HepG2 (cell line): Measurements from ENCODE around the gene RHOBTB1.

ENCODE experiments used
- ATF6 ChIP-seq: sonication (generic); formaldehyde crosslinking; conservative IDR thresholded peaks from 2 replicates; pipeline ENCODE4 v1.4.0; 2020; ENCODE audit warnings: missing genetic modification reagents
- BHLHE40 ChIP-seq: IDR thresholded peaks from 2 replicates; pipeline ENCODE4 v1.6.1; 2011; ENCODE audit warnings: low read length, improper control_type of control experiment
- CBFB ChIP-seq: sonication (generic); formaldehyde crosslinking; IDR thresholded peaks from 2 replicates; pipeline ENCODE4 v1.4.0; 2020; ENCODE audit warnings: missing genetic modification reagents
- CTCF ChIP-seq: sonication (generic); formaldehyde crosslinking; IDR thresholded peaks from 2 replicates; pipeline ENCODE4 v1.5.0; 2020; ENCODE audit warnings: mild to moderate bottlenecking, missing genetic modification reagents, moderate library complexity
- ELF4 ChIP-seq: sonication (generic); formaldehyde crosslinking; IDR thresholded peaks from 2 replicates; pipeline ENCODE4 v1.5.0; 2020; ENCODE audit warnings: missing genetic modification reagents, mild to moderate bottlenecking, moderate library complexity, borderline replicate concordance
- EZH2 ChIP-seq: conservative IDR thresholded peaks from 2 replicates; pipeline ENCODE4 v1.6.1; 2012; ENCODE audit warnings: mild to moderate bottlenecking, low read depth, low read length, moderate library complexity
- HDAC1 ChIP-seq: sonication (generic); formaldehyde crosslinking; IDR thresholded peaks from 2 replicates; pipeline ENCODE4 v1.5.1; 2020; ENCODE audit warnings: mild to moderate bottlenecking, missing genetic modification reagents
- POLR2A ChIP-seq, 2 experiments: IDR thresholded peaks; 2 replicates each; pipeline ENCODE4 v1.6.1; 2011; ENCODE audit warnings: low read depth in 2 of 2, low read length in 2 of 2, mild to moderate bottlenecking in 1 of 2, moderate library complexity in 1 of 2; ENCODE audit not compliant: insufficient read depth in 1 of 2
- POLR2AphosphoS5 ChIP-seq: IDR thresholded peaks from 2 replicates; pipeline ENCODE4 v1.6.1; 2012; ENCODE audit warnings: low read depth, low read length

GRCh38 chr10:60877061-60877776, 66.8 kb downstream of the RHOBTB1 start:
- TF ChIP-seq CBFB (no peak), ATF6 (no peak), CTCF (CRISPR knock-in tag) (no peak), BHLHE40 (no peak), POLR2AphosphoS5 (no peak), EZH2 (no peak), HDAC1 (CRISPR knock-in tag) (no peak), ELF4 (CRISPR knock-in tag) (no peak), POLR2A (IDR thresholded peaks at IDR 0.05; ENCODE audit: insufficient read depth in 1 of 2, low read depth in 2 of 2, low read length in 2 of 2) (no peak)
